ENCODE results near the gene ATG16L1. TPM values are rescaled to one million over a fixed set of nuclear protein-coding genes. Genes with fewer than 3 reads are reported as not detected.

Gene ATG16L1
- 20.9 and 23.4 TPM in 2 replicates for total RNA-seq
- long read RNA-seq, transcript ATG16L1-205 (17 exons, 3,213 nt), result minor isoform, 23 of 98 reads
- long read RNA-seq, transcript ATG16L1-203 (18 exons, 3,405 nt), result major isoform, 40 of 98 reads
- long read RNA-seq, partial matches to known transcripts, result 14 of 98 reads
- long read RNA-seq, other reads (novel, unspliced or antisense), result 19 of 98 reads

DNA sequence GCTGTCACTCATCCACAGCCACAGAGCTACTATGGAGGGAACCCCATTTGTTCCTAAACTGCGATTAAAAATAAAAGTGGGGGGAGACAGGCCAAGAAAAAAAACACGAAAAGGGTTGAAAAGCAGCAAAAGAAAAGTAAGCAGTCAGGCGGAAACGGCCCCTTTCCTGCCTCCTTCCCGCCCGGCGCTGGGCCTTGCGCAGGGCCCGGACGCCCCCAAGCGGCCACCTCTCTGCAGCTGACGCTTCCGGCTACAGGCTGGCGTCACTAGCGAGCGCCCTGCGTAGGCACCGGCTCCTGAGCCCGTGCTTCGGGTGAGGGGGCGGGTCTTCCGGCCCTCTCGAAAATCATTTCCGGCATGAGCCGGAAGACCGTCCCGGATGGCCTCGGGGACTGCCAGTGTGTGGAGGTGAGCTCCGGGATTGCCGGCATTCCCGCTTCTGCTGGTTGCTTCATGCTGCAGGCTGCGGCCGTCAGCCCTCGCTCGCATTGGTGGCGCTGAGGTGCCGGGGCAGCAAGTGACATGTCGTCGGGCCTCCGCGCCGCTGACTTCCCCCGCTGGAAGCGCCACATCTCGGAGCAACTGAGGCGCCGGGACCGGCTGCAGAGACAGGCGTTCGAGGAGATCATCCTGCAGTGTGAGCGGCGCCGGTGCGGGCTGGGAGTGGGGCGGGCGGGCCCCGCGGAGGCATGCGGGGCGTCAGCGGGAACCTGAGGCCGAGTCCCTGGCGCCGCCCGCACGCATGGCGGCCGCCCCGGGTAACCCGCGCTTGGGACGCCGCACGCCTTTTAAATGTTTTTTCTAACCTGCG, at the start of gene ATG16L1:
Gene ATG16L1 (plus strand): TSS at position 368 of the 811 bp plus-strand sequence. CDS start 155 bp downstream, at position 523.
- peak within 1 kb of the TSS; percentile 93 for H3K27ac Mint-ChIP-seq (ENCODE audit: unreplicated experiment)
- peak; percentile 99 for TF ChIP-seq CTCF (IDR thresholded peaks at IDR 0.05)
- peak; percentile 99 for DNase-seq (ENCODE audit: extremely low spot score, unreplicated experiment)
- H3K4me1 Mint-ChIP-seq (ENCODE audit: unreplicated experiment), result peaks cover 19% of the 10 kb centered on the region
- peak within 1 kb of the TSS; percentile 91 for H3K4me3 Mint-ChIP-seq (ENCODE audit: unreplicated experiment)
- no peaks in the 10 kb centered on the region for H3K27me3 Mint-ChIP-seq (ENCODE audit: unreplicated experiment)
- H3K36me3 Mint-ChIP-seq (ENCODE audit: unreplicated experiment), result no peaks in the 10 kb centered on the region
- no peaks in the 10 kb centered on the region for H3K9me3 Mint-ChIP-seq (ENCODE audit: unreplicated experiment)

GRCh38 chr2:233202531-233202944, 48.9 kb upstream of the ATG16L1 start:
- no peak for TF ChIP-seq CTCF (IDR thresholded peaks at IDR 0.05)
- Mint-ChIP-seq H3K4me3 (ENCODE audit: unreplicated experiment) (no peak overlapping the region), H3K4me1 (ENCODE audit: unreplicated experiment) (no peaks in the 10 kb centered on the region), H3K27ac (ENCODE audit: unreplicated experiment) (no peak overlapping the region), H3K36me3 (ENCODE audit: unreplicated experiment) (peaks cover 2% of the 10 kb centered on the region), H3K27me3 (ENCODE audit: unreplicated experiment) (peaks cover 6% of the 10 kb centered on the region), H3K9me3 (ENCODE audit: unreplicated experiment) (peaks cover 11% of the 10 kb centered on the region)
- DNase-seq (ENCODE audit: extremely low spot score, unreplicated experiment), result no peak

DNA sequence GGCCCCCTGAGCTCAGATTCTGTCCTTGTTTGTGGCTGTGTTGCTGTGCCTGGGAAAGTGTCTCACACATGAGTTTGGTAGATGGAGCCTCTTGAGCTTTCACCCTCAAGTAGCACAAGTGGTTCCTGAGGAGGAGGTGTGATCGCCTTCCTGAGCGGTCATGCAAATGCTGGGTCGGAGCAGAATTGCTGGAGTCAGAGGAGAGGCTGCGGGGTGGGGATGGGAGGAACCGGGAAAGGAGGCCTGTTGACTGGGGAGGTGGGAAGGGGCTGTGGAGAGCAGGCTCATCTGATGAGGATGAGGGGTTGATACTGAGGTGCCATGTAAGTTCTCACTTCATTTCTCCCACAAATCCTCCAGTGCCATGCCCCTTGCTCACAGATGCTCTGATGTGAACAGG, 48.4 kb upstream of the ATG16L1 start:
- peaks cover 6% of the 10 kb centered on the region for H3K27me3 Mint-ChIP-seq (ENCODE audit: unreplicated experiment)
- no peak overlapping the region for H3K4me3 Mint-ChIP-seq (ENCODE audit: unreplicated experiment)
- DNase-seq (ENCODE audit: extremely low spot score, unreplicated experiment), result no peak
- no peaks in the 10 kb centered on the region for H3K4me1 Mint-ChIP-seq (ENCODE audit: unreplicated experiment)
- no peak overlapping the region for H3K27ac Mint-ChIP-seq (ENCODE audit: unreplicated experiment)
- H3K36me3 Mint-ChIP-seq (ENCODE audit: unreplicated experiment), result peaks cover 2% of the 10 kb centered on the region
- no peak for TF ChIP-seq CTCF (IDR thresholded peaks at IDR 0.05)
- peaks cover 11% of the 10 kb centered on the region for H3K9me3 Mint-ChIP-seq (ENCODE audit: unreplicated experiment)

GRCh38 chr2:233204286-233204936, 47.1 kb upstream of the ATG16L1 start:
- Mint-ChIP-seq H3K9me3 (ENCODE audit: unreplicated experiment) (peaks cover 11% of the 10 kb centered on the region), H3K27ac (ENCODE audit: unreplicated experiment) (no peak overlapping the region), H3K4me1 (ENCODE audit: unreplicated experiment) (peaks cover 8% of the 10 kb centered on the region), H3K4me3 (ENCODE audit: unreplicated experiment) (no peak overlapping the region), H3K36me3 (ENCODE audit: unreplicated experiment) (peaks cover 2% of the 10 kb centered on the region), H3K27me3 (ENCODE audit: unreplicated experiment) (peaks cover 6% of the 10 kb centered on the region)
- TF ChIP-seq CTCF (IDR thresholded peaks at IDR 0.05), result no peak
- no peak for DNase-seq (ENCODE audit: extremely low spot score, unreplicated experiment)
